HL-60/S4 treated with retinoic acid at 250 ng/mL for 4 days and 3 days (cell line): ENCODE data around the gene MSLN.
"Not testable (repeated sequence)": the region's sequence is repeated elsewhere in the genome, so short reads cannot be mapped to it uniquely, and the experiment has no call there.

Experiments used
- in situ Hi-C: fragments of 300-500 bp; cut with MboI; formaldehyde crosslinking; loops from 2 replicates; pipeline ENCODE4 v1.7.0; 2022; ENCODE audit warnings: low sequenced_read_pairs

The MSLN gene

GRCh38 chr16:733382-734207 is 26.9 kb upstream of the MSLN start:
- in situ Hi-C loops: no loop called here

GRCh38 chr16:734208-734980 is 26.1 kb upstream of the MSLN start:
- in situ Hi-C loops: no loop called here

GRCh38 chr16:734981-735881 is 25.3 kb upstream of the MSLN start:
- in situ Hi-C loops: no loop called here

GRCh38 chr16:735982-736453 is 24.5 kb upstream of the MSLN start:
- in situ Hi-C loops: no loop called here

DNA sequence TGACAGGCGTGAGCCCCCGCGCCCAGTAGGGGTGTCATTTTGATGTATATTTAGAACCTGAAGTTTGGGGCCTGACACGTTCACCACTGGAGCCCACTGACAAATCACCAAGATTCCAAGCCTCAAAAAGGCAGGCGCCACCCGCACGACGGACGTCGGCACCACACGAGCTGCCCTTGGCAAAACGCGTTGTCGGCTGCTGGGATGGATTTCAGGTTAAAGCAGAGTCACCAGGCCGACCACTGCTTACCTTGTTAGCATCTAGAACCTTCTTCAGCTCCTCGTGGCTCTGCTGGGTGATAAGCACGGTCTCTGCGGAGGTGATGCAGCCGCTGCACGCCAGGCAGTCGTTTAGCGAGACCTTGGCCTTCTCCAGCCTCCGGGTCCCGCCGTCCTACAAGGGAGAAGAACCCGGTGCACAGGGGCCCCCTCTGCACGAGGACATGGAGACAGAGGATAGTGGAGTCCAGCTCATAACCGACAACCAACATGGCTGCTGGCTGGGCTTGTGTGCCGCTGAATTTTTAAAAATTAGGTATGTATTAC is 23.5 kb upstream of the MSLN start:
- in situ Hi-C loops: no loop called here

DNA sequence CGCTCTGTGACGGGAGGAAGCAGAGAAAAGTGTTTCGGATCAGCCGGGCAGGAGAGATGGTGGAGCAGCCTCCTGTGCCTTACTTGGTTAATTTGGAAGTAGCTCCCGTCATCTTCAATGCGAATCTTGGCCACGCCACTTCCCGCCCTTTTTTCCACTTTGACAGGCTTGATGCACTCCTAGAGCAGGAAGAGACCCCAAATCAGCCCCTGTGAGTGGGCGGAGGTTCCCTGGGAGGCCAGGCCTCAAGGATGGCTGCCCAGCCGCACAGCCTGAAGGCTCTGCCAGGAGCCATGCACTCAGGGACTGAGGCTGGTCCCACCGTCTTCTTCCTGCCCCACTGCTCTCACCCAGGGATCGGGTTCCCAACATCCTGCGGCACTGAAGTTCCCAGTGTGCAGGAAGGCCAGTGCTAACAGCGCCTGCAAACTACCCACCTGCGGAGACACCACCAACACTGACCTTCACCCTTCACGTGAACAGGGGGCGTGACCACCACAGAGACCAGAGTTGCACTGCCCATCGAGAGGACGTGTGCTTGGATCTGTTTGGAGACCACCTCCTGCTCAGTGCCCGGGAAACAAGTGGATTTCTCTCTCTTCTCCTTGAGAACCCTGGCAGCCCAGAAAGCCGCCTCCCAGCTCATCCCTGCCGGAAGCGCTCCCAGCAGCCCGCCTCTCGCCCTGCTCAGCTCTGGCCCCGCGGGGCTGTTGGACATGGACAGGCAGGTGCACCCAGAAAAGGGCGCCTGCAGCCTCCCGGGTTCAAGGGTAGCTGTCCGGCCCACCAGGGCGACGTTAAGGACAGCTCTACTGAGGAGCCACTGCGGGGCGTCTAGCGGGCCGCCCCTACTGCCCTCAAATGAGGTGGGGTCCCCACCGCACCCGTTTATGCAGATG is 20.7 kb upstream of the MSLN start:
- in situ Hi-C loops: no loop called here

DNA sequence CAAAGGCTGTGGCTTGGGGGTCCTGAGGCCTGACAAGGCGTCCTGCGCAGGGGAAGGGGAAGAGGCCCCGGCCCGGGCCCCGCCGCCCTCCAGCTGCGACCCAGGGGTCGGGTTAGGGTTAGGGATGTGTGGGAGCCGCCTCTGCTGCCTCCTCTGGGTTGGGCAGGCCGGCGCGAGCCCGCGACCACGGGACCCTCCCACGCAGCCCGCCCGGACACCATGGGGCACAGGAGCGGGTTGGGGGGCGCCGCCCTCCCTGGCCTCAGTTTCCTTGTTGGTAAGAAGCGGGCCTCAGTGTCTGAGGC is 20.1 kb upstream of the MSLN start:
- in situ Hi-C loops: no loop called here

GRCh38 chr16:740764-741505 is 19.6 kb upstream of the MSLN start, which contains the start of gene CIAO3:
Gene CIAO3, minus strand, starts transcription at chr16:740997. Its CDS starts 12 bp downstream, at chr16:740985.
- in situ Hi-C loops: no loop called here

- in situ Hi-C loops: no loop called here
These were observed 18.4 kb upstream of the MSLN start for GRCh38 chr16:741986-742629.

DNA sequence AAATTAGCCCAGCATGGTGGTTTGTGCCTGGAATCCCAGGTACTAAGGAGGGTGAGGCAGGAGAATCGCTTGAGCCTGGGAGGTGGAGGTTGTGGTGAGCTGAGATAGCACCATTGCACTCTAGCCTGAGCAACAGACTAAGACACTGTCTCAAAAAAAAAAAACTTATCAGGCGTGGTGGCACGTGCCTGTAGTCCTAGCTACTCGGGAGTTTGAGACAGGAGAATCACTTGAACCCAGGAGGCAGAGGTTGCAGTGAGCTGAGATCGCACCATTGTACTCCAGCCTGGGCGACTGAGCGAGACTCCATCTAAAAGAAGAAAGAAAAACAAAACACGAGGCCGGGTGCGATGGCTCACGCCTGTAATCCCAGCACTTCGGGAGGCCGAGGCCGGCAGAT is 17.6 kb upstream of the MSLN start:
- in situ Hi-C loops: not testable (repeated sequence)

- in situ Hi-C loops: no loop called here
These were observed 16.6 kb upstream of the MSLN start for GRCh38 chr16:743794-744500.

DNA sequence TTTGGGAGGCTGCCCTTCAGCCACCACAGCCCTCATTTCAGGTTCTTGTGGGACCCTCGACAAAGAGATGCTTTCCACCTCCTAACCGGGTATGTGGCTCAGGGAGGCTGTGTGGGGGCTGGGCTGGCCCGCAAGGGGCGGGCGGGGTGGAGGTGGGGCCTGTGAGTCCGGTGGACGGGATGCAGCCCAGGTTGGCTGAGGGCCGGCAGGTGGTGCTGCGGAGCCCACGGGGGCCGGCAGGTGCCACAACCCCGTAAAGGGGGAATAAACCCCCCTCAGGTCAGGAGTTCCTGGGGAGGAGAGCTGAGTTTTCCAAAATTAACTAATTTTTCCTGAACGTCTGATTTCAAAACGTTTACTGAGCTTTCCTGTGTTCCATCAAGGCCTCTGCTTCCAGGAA is 14.8 kb upstream of the MSLN start:
- in situ Hi-C loops: no loop called here

DNA sequence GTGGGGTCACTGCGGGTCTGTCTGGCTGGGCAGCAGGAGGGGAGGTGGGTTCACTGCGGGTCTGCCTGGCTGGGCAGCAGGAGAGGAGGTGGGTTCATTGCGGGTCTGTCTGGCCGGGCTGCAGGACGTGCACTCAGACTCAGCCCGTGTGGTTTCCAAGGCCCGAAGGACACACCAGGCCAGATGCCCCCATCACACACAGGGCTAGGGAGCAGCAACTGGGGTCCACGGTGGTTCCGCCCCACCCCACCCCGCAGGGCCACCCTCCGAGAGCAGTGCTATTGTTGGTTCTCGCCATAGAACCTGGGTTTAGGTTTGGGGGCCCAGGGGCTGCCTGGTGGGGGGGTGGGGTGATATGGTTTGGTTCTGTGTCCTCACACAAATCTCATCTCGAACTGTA is 13.9 kb upstream of the MSLN start:
- in situ Hi-C loops: no loop called here

DNA sequence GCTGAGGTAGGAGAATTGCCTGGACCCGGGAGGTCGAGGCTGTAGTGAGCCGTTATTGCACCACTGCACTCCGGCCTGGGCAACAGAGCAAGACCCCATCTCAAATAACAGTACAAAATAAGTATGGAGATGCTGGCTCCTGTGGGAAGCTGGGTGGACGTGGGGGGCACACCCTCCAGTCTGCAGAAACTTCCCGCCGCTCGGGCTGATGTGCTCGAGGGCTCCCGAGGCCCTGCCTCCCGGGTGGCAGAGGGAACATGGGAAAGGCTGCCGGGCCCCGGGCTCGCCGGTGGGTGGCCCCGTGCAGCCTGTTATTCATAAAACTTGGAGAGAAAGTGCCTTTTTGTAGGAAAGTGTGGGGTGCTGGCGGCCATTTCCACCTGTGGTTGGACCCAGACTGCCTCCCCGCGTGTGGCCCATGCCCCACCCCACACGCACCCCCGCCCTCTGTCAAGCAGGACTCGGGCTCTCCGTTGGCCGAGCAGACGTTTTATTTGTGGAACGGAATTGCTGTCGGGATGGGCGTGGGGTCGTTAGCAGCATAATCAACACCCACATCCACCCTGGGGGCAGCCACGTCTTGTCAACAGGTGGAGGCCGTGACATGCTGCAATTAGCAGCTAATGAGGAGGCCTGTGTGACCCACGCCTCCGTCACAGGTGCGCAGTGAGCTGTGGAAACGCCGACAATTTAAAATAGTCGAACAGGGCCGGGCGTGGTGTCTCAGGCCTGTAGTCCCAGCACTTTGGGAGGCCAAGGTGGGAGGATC is 12.4 kb upstream of the MSLN start:
- in situ Hi-C loops: no loop called here

DNA sequence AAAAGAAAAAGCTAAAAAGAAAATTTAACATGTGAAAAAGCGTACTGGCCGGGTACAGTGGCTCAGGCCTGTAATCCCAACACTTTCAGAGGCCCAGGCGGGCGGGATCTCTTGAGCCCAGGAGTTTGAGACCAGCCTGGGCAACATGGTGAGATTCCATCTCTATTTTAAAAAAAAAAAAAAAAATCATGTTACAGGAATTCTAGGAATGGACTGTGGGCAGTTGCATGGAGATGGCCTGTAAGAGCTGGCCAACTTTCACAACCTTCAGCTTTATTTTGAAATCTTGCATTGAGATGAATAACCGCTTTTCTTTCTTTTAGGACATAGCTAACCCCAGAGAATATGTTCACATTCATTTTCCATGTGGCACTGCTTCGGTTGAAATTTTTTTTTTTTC is 11.5 kb upstream of the MSLN start:
- in situ Hi-C loops: no loop called here

GRCh38 chr16:750485-750884 is 10.0 kb upstream of the MSLN start:
- in situ Hi-C loops: no loop called here
